ENCODE data around the gene PLA1A.
A peak's percentile ranks its signal among the peaks of the same experiment; 100 is the strongest.
"Not testable (repeated sequence)": the region's sequence is repeated elsewhere in the genome, so short reads cannot be mapped to it uniquely, and the experiment has no call there.

PLA1A gene

GRCh38 chr3:119560160-119560559 is 37.5 kb upstream of the PLA1A start:
- no peak for DNase-seq
- TF ChIP-seq POLR2A (IDR thresholded peaks at IDR 0.05; ENCODE audit: low read length) (no peak), GATA1 (IDR thresholded peaks at IDR 0.05; ENCODE audit: low read depth, low read length) (no peak)

- TF ChIP-seq GATA1 (IDR thresholded peaks at IDR 0.05; ENCODE audit: low read depth, low read length) (no peak), POLR2A (IDR thresholded peaks at IDR 0.05; ENCODE audit: low read length) (no peak)
- peak in 1 of 2 experiments; percentile 6 for DNase-seq
Measured at GRCh38 chr3:119562307-119562961, 35.3 kb upstream of the PLA1A start.

- DNase-seq, result not testable (repeated sequence)
Measured at GRCh38 chr3:119563334-119563733, 34.4 kb upstream of the PLA1A start.

GRCh38 chr3:119569156-119569555 is 28.5 kb upstream of the PLA1A start:
- TF ChIP-seq POLR2A (IDR thresholded peaks at IDR 0.05; ENCODE audit: low read length) (no peak), GATA1 (IDR thresholded peaks at IDR 0.05; ENCODE audit: low read depth, low read length) (no peak)
- DNase-seq, result no peak

GRCh38 chr3:119570229-119570628 is 27.5 kb upstream of the PLA1A start:
- no peak for DNase-seq

GRCh38 chr3:119571230-119571629 is 26.5 kb upstream of the PLA1A start:
- no peak for DNase-seq
- TF ChIP-seq GATA1 (IDR thresholded peaks at IDR 0.05; ENCODE audit: low read depth, low read length), result no peak
- no peak for TF ChIP-seq POLR2A (IDR thresholded peaks at IDR 0.05; ENCODE audit: low read length)

More at GRCh38 chr3:119570229-119570628, 27.5 kb upstream of the PLA1A start:
- TF ChIP-seq GATA1 (IDR thresholded peaks at IDR 0.05; ENCODE audit: low read depth, low read length) (no peak), POLR2A (IDR thresholded peaks at IDR 0.05; ENCODE audit: low read length) (no peak)

- TF ChIP-seq GATA1 (IDR thresholded peaks at IDR 0.05; ENCODE audit: low read depth, low read length) (no peak), POLR2A (IDR thresholded peaks at IDR 0.05; ENCODE audit: low read length) (no peak)
- DNase-seq, result no peak
Measured at GRCh38 chr3:119571688-119572087, 26.0 kb upstream of the PLA1A start.

GRCh38 chr3:119575507-119575906 is 22.2 kb upstream of the PLA1A start:
- TF ChIP-seq GATA1 (IDR thresholded peaks at IDR 0.05; ENCODE audit: low read depth, low read length), result no peak
- no peak for TF ChIP-seq POLR2A (IDR thresholded peaks at IDR 0.05; ENCODE audit: low read length)
- no peak for DNase-seq

GRCh38 chr3:119579366-119580066 is 18.2 kb upstream of the PLA1A start, which contains the start of gene ADPRH:
ADPRH (plus strand) TSS chr3:119579492; CDS start chr3:119582170, 2,678 bp downstream.
- TF ChIP-seq GATA1 (IDR thresholded peaks at IDR 0.05; ENCODE audit: low read depth, low read length) (no peak), POLR2A (IDR thresholded peaks at IDR 0.05; ENCODE audit: low read length) (no peak)

GRCh38 chr3:119580067-119580760 is 17.5 kb upstream of the PLA1A start:
- TF ChIP-seq POLR2A (IDR thresholded peaks at IDR 0.05; ENCODE audit: low read length) (no peak), GATA1 (IDR thresholded peaks at IDR 0.05; ENCODE audit: low read depth, low read length) (no peak)
- peak in 1 of 2 experiments; percentile 39 for DNase-seq

More at GRCh38 chr3:119579366-119580066, 18.2 kb upstream of the PLA1A start, which contains the start of gene ADPRH:
- peak; percentile 75 to 76 for DNase-seq

GRCh38 chr3:119582178-119582577 is 15.5 kb upstream of the PLA1A start:
- TF ChIP-seq POLR2A (IDR thresholded peaks at IDR 0.05; ENCODE audit: low read length) (no peak), GATA1 (IDR thresholded peaks at IDR 0.05; ENCODE audit: low read depth, low read length) (no peak)
- no peak for DNase-seq

GRCh38 chr3:119585208-119585607 is 12.5 kb upstream of the PLA1A start:
- TF ChIP-seq GATA1 (IDR thresholded peaks at IDR 0.05; ENCODE audit: low read depth, low read length) (no peak), POLR2A (IDR thresholded peaks at IDR 0.05; ENCODE audit: low read length) (no peak)
- DNase-seq, result no peak

- no peak for DNase-seq
- TF ChIP-seq POLR2A (IDR thresholded peaks at IDR 0.05; ENCODE audit: low read length), result no peak
- no peak for TF ChIP-seq GATA1 (IDR thresholded peaks at IDR 0.05; ENCODE audit: low read depth, low read length)
Measured at GRCh38 chr3:119585856-119586570, 11.7 kb upstream of the PLA1A start.

GRCh38 chr3:119586733-119587172 is 10.9 kb upstream of the PLA1A start:
- no peak for TF ChIP-seq GATA1 (IDR thresholded peaks at IDR 0.05; ENCODE audit: low read depth, low read length)
- no peak for TF ChIP-seq POLR2A (IDR thresholded peaks at IDR 0.05; ENCODE audit: low read length)
- no peak for DNase-seq

All from erythroblast (primary cell).